SU-DHL-6 (cell line): ENCODE measurements around the gene RBCK1.
"Not testable (repeated sequence)": the region's sequence is repeated elsewhere in the genome, so short reads cannot be mapped to it uniquely, and the experiment has no call there.

ENCODE experiments used
- H2AFZ ChIP-seq: fragments of 200-600 bp; sonication (generic); 2 replicates; pipeline ENCODE4 v1.6.1; 2014; ENCODE audit warnings: low read depth, mild to moderate bottlenecking, moderate library complexity, mixed read lengths, antibody characterized with exemption, low read length; ENCODE audit not compliant: severe bottlenecking
- H3F3A ChIP-seq: fragments of 200-600 bp; shearing (Covaris generic); 2 replicates; pipeline ENCODE4 v1.6.0; 2016; ENCODE audit warnings: antibody characterized with exemption, mild to moderate bottlenecking; ENCODE audit not compliant: insufficient read depth
- H3K27ac ChIP-seq: fragments of 200-600 bp; sonication (generic); 2 replicates; pipeline ENCODE4 v1.5.1; 2016; ENCODE audit warnings: low read depth, mild to moderate bottlenecking, low read length, moderate library complexity, mixed read lengths
- H3K27me3 ChIP-seq: fragments of 200-600 bp; sonication (generic), shearing (Covaris generic); 2 replicates; pipeline ENCODE4 v1.6.0; 2014; ENCODE audit warnings: mild to moderate bottlenecking, low read length
- H3K36me3 ChIP-seq: fragments of 200-600 bp; sonication (generic); 2 replicates; pipeline ENCODE4 v1.6.1; 2014; ENCODE audit warnings: mild to moderate bottlenecking, low read length, mixed read lengths
- H3K4me2 ChIP-seq: fragments of 300-600, 200-600 bp; shearing (Covaris generic), sonication (generic); 2 replicates; pipeline ENCODE4 v1.6.0; 2014; ENCODE audit warnings: low read length, low read depth, mild to moderate bottlenecking; ENCODE audit not compliant: poor library complexity, severe bottlenecking
- H3K4me3 ChIP-seq: fragments of 200-600 bp; sonication (generic); 2 replicates; pipeline ENCODE4 v1.5.1; 2014; ENCODE audit warnings: antibody characterized with exemption, low read length, mild to moderate bottlenecking, mixed read lengths; ENCODE audit not compliant: insufficient read depth, poor library complexity, severe bottlenecking
- H3K79me2 ChIP-seq: fragments of 200-600 bp; sonication (generic); 2 replicates; pipeline ENCODE4 v1.6.1; 2014; ENCODE audit warnings: mild to moderate bottlenecking, low read length, moderate library complexity; ENCODE audit not compliant: insufficient read depth
- H3K9ac ChIP-seq: fragments of 200-600 bp; sonication (generic); 2 replicates; pipeline ENCODE4 v1.7.0; 2014; ENCODE audit warnings: mild to moderate bottlenecking, low read length
- H3K9me2 ChIP-seq: fragments of 200-600 bp; sonication (generic); replicated peaks from 2 replicates; pipeline ENCODE4 v1.6.1; 2014; ENCODE audit warnings: low read length; ENCODE audit not compliant: insufficient read depth
- H3K9me3 ChIP-seq: fragments of 200-600 bp; sonication (generic); 2 replicates; pipeline ENCODE4 v1.6.1; 2014; ENCODE audit warnings: low read length, mixed read lengths; ENCODE audit not compliant: insufficient read depth
- H4K20me1 ChIP-seq: fragments of 200-600 bp; sonication (generic); 2 replicates; pipeline ENCODE4 v1.6.1; 2014; ENCODE audit warnings: low read depth, mild to moderate bottlenecking, antibody characterized with exemption, low read length, moderate library complexity, mixed read lengths
- EZH2phosphoT487 ChIP-seq: fragments of 200-600 bp; sonication (generic), shearing (Covaris generic); conservative IDR thresholded peaks from 2 replicates; pipeline ENCODE4 v1.6.1; 2018; ENCODE audit warnings: mild to moderate bottlenecking, antibody characterized with exemption, low read length, moderate library complexity, mixed read lengths
- TF ChIP-seq, protein P1 (sequence below): fragments of 200-600 bp; sonication (generic); IDR thresholded peaks from one replicate; pipeline ENCODE4 v1.5.1; 2017; ENCODE audit warnings: antibody characterized with exemption, mild to moderate bottlenecking, low read length, moderate library complexity; ENCODE audit not compliant: insufficient read depth, poor library complexity, severe bottlenecking

RBCK1 gene

DNA sequence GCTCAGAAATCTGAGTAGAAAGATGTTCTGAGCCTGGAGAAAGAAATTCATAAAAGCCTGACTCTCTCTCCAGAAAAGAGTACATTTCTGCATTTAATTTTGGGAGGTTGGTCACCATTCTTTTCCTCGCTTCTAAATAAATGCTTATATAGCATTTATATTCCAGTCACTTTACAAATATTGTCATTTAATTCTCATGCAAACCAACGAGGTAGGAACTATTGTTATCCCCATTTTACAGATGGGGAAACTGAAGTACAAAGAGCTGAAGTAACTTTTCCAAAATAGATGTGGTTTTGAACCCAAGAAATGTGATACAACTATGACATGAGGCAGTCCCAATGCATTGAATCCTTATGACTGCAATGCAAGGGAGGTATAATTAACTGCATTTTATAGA is 32.0 kb upstream of the RBCK1 start:
- Histone ChIP-seq H3K36me3 (no peaks in the 10 kb centered on the region), H3K9ac (no peak overlapping the region), H3K27me3 (no peaks in the 10 kb centered on the region), H3K4me3 (no peak overlapping the region), H3F3A (no peaks in the 10 kb centered on the region), H4K20me1 (no peaks in the 10 kb centered on the region), H3K4me2 (no peak overlapping the region), H3K79me2 (no peaks in the 10 kb centered on the region), H2AFZ (no peak overlapping the region), H3K9me2 (no peaks in the 10 kb centered on the region), H3K9me3 (no peaks in the 10 kb centered on the region), H3K27ac (no peak overlapping the region)
- TF ChIP-seq, protein P1, sequence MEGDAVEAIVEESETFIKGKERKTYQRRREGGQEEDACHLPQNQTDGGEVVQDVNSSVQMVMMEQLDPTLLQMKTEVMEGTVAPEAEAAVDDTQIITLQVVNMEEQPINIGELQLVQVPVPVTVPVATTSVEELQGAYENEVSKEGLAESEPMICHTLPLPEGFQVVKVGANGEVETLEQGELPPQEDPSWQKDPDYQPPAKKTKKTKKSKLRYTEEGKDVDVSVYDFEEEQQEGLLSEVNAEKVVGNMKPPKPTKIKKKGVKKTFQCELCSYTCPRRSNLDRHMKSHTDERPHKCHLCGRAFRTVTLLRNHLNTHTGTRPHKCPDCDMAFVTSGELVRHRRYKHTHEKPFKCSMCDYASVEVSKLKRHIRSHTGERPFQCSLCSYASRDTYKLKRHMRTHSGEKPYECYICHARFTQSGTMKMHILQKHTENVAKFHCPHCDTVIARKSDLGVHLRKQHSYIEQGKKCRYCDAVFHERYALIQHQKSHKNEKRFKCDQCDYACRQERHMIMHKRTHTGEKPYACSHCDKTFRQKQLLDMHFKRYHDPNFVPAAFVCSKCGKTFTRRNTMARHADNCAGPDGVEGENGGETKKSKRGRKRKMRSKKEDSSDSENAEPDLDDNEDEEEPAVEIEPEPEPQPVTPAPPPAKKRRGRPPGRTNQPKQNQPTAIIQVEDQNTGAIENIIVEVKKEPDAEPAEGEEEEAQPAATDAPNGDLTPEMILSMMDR: no peak
- no peak for TF ChIP-seq EZH2phosphoT487

DNA sequence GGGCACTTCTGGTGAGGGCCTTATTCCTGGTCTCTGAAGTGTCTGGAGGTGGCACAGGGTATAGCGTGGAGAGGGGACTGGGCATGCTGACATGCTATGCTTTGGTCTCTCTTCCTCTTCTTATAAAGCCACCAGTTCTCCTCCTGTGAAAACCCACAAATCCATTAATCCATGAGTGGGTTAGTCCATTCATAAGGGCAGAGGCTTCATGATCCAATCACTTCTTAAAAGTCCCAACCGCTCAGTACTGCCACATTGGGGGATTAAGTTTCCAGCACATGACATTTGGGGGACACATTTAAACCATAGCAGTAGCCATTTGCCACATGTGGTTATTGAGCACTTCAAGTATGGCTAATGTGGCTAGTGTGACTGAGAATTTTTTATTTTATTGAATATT is 31.3 kb upstream of the RBCK1 start:
- Histone ChIP-seq H3K9ac (no peak overlapping the region), H2AFZ (no peak overlapping the region), H3K9me3 (no peaks in the 10 kb centered on the region), H3K4me3 (no peak overlapping the region), H3K27ac (no peak overlapping the region), H3K27me3 (no peaks in the 10 kb centered on the region), H3K4me2 (no peak overlapping the region), H3K9me2 (no peaks in the 10 kb centered on the region), H3K79me2 (no peaks in the 10 kb centered on the region), H3K36me3 (no peaks in the 10 kb centered on the region), H3F3A (no peaks in the 10 kb centered on the region), H4K20me1 (no peaks in the 10 kb centered on the region)
- no peak for TF ChIP-seq EZH2phosphoT487
- TF ChIP-seq, protein P1: no peak

DNA sequence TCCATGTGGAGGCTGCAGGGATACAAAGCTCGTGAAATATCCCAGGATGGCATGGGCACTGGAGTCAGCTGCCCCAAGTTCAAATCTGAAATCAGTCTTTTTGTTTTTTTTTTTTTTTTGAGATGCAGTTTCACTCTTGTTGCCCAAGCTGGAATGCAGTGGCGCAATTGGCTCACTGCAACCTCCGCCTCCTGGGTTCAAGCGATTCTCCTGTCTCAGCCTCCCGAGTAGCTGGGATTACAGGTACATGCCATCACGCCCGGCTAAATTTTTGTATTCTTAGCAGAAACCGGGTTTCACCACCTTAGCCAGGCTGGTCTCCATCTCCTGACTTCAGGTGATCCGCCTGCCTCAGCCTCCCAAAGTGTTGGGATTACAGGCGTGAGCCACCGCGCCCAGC is 30.5 kb upstream of the RBCK1 start:
- not testable (repeated sequence) for H3K27ac ChIP-seq, H3K4me2 ChIP-seq

DNA sequence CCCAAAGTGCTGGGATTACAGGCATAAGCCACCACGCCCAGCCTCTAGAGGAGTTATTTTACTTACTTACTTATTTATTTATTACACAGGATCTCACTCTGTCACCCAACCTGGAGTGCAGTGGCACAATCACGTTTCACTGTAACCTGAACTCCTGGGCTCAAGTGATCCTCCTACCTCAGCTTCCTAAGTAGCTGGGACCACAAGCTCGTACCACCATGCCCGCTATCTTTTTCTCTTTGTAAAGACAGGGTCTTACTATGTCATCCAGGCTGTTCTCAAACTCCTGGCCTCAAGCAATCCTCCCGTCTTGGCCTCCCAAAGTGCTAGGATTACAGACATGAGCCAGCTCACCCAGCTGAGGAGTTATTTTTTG is 29.1 kb upstream of the RBCK1 start:
- Histone ChIP-seq H3K27ac (no peak overlapping the region), H2AFZ (no peak overlapping the region)

More for the DNA sequence above, 30.5 kb upstream of the RBCK1 start:
- H3F3A ChIP-seq, H3K79me2 ChIP-seq, H3K9me2 ChIP-seq, H3K36me3 ChIP-seq, H3K27me3 ChIP-seq, H3K4me3 ChIP-seq, H3K9ac ChIP-seq, H2AFZ ChIP-seq, H3K9me3 ChIP-seq, H4K20me1 ChIP-seq: not testable (repeated sequence)

More for the DNA sequence above, 29.1 kb upstream of the RBCK1 start:
- no peaks in the 10 kb centered on the region for H3K79me2 ChIP-seq
- H4K20me1 ChIP-seq: no peaks in the 10 kb centered on the region
- H3K27me3 ChIP-seq: no peaks in the 10 kb centered on the region
- no peak for TF ChIP-seq EZH2phosphoT487
- TF ChIP-seq, protein P1: no peak
- H3K36me3 ChIP-seq: no peaks in the 10 kb centered on the region
- no peak overlapping the region for H3K9ac ChIP-seq
- no peaks in the 10 kb centered on the region for H3K9me2 ChIP-seq
- no peaks in the 10 kb centered on the region; the same call in 1 of the 2 replicates for H3F3A ChIP-seq
- H3K4me2 ChIP-seq: no peak overlapping the region
- no peak overlapping the region for H3K4me3 ChIP-seq
- no peaks in the 10 kb centered on the region for H3K9me3 ChIP-seq
